Mucosa of descending colon (tissue), 3 donors: ENCODE data around the gene PNKD. TPM values are rescaled to one million over a fixed set of nuclear protein-coding genes. Genes with fewer than 3 reads are reported as not detected.

ENCODE experiments used
- ATAC-seq: fragments of 200-7000 bp; cut with Tn5 transposase; one replicate; pipeline ENCODE4 v1.9.1; 2020; ENCODE audit warnings: mild to moderate bottlenecking, moderate library complexity
- DNase-seq, 3 donors: peaks; one replicate each; pipeline ENCODE4 v3.0.0-alpha.2; 2020
- H3K36me3 ChIP-seq: fragments of 200-600 bp; one replicate; pipeline ENCODE4 v1.8.0; 2021; ENCODE audit warnings: low read depth, mild to moderate bottlenecking
- H3K4me1 ChIP-seq: fragments of 200-600 bp; one replicate; pipeline ENCODE4 v1.8.0; 2021; ENCODE audit warnings: low read depth, mild to moderate bottlenecking
- H3K4me3 ChIP-seq: fragments of 200-600 bp; one replicate; pipeline ENCODE4 v1.8.0; 2021; ENCODE audit warnings: mild to moderate bottlenecking
- H3K9me3 ChIP-seq: fragments of 200-600 bp; one replicate; pipeline ENCODE4 v1.8.0; 2021; ENCODE audit warnings: mild to moderate bottlenecking
- CTCF ChIP-seq: fragments of 200-600 bp; IDR thresholded peaks from one replicate; pipeline ENCODE4 v1.8.0; 2022; ENCODE audit warnings: antibody characterized with exemption, mild to moderate bottlenecking
- intact Hi-C, 2 donors: fragments of 100-400 bp; cut with DNase I in 1 of 2; cut with micrococcal nuclease in 1 of 2; formaldehyde crosslinking; loops; one replicate each; pipeline versions ENCODE4 v1.11.0 to v1.11.1; 2022; cut with DNase I, micrococcal nuclease
- total RNA-seq, 3 donors: library from RNA; stranded (reverse); fragmentation: NEBNext Ultra II Directional in 2 of 3; extraction: Animal tissue kit (Norgen Biotek cat#: 25700) in 2 of 3; gene quantifications; one replicate each; pipeline versions ENCODE4 v1.2.1 to v1.2.4, GENCODE V29; 2021 to 2023
- donor health status: DM: no; HTN: no; CAD: no; lungs with moderate emphysema.
- donor health status: DM: no; HTN: no; CAD: no.
- donor health status: DM: no; HTN: yes; CAD: no.

The PNKD gene
- total RNA-seq, 3 donors from 2014 or later, result 77.1 to 101 (median 92.1) TPM

DNA sequence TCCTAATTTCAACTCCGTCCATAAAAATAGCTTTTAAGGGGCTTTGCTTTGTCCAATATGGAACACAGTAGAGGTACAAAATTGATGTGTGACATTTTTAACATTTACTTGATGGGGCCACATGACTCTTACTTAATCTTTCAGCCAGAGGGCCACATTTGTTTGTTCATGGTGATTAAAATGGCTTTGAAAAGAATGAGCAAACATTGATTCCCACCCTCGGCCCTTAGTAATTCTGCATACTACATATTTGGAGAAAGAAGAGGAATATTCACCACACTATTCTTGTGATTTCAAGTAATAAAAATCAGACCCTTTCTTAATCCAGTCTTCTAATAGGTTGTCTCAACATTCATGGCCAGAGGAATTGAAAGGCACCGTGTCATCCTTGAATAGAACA lies 35.8 kb upstream of the PNKD start:
- intact Hi-C loops, result no loop called here
- Histone ChIP-seq H3K4me3 (no peak overlapping the region), H3K36me3 (peaks cover 4% of the 10 kb centered on the region), H3K4me1 (peaks cover 22% of the 10 kb centered on the region), H3K9me3 (no peaks in the 10 kb centered on the region)
- ATAC-seq (no peak), DNase-seq (no peak)
- no peak for TF ChIP-seq CTCF

GRCh38 chr2:218235017-218235416 lies 35.3 kb upstream of the PNKD start:
- intact Hi-C loops, result no loop called here
- Histone ChIP-seq H3K4me3 (no peak overlapping the region), H3K4me1 (peaks cover 17% of the 10 kb centered on the region), H3K36me3 (peaks cover 4% of the 10 kb centered on the region), H3K9me3 (no peaks in the 10 kb centered on the region)
- no peak for DNase-seq
- TF ChIP-seq CTCF, result no peak
- ATAC-seq, result no peak

- DNase-seq (no peak), ATAC-seq (no peak)
- H3K4me1 ChIP-seq, result no peaks in the 10 kb centered on the region
- no peak overlapping the region for H3K4me3 ChIP-seq
- no peaks in the 10 kb centered on the region for H3K9me3 ChIP-seq
- peaks cover 8% of the 10 kb centered on the region for H3K36me3 ChIP-seq
- no peak for TF ChIP-seq CTCF
- intact Hi-C loops, result no loop called here
Observed at GRCh38 chr2:218236829-218237228, 33.5 kb upstream of the PNKD start.

DNA sequence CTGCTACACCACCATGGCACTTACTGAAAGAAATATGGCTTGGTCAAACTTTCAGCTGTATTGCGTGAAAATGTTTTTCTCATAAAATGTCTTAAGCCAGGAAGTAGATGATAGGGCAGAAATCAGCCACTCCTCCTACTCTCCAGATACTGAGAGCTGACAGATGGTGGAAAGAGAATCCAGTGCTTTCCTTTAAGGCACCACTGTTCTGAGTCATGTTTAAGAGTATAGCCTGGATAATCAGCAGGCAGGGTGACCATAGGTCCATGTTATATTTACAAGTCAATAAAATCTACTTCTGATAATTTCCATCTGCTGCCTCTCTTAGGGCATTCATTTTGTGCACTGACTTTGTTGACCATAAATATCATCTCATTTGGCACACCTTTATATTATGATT lies 31.4 kb upstream of the PNKD start:
- Histone ChIP-seq H3K4me3 (no peak overlapping the region), H3K36me3 (peaks cover 8% of the 10 kb centered on the region), H3K9me3 (no peaks in the 10 kb centered on the region), H3K4me1 (no peaks in the 10 kb centered on the region)
- intact Hi-C loops, result no loop called here
- no peak for TF ChIP-seq CTCF
- no peak for DNase-seq
- peak; percentile 97 for ATAC-seq

GRCh38 chr2:218244204-218244603 lies 26.1 kb upstream of the PNKD start:
- DNase-seq, result no peak
- Histone ChIP-seq H3K4me3 (no peak overlapping the region), H3K9me3 (no peaks in the 10 kb centered on the region), H3K4me1 (no peaks in the 10 kb centered on the region), H3K36me3 (peaks cover 18% of the 10 kb centered on the region)
- no peak for TF ChIP-seq CTCF
- ATAC-seq, result no peak
- intact Hi-C loops, result no loop called here

- H3K36me3 ChIP-seq, result peaks cover 16% of the 10 kb centered on the region
- intact Hi-C loops, result no loop called here
- H3K4me1 ChIP-seq, result no peaks in the 10 kb centered on the region
- no peak overlapping the region for H3K4me3 ChIP-seq
- H3K9me3 ChIP-seq, result no peaks in the 10 kb centered on the region
- DNase-seq (no peak), ATAC-seq (no peak)
- no peak for TF ChIP-seq CTCF
Observed at GRCh38 chr2:218244665-218245064, 25.7 kb upstream of the PNKD start.
